IMR-90 (cell line): ENCODE results near the gene PTCD1. TPM values are rescaled to one million over a fixed set of nuclear protein-coding genes. Genes with fewer than 3 reads are reported as not detected.

Experiments
- ATAC-seq: fragments of 200-7000 bp; cut with Tn5 transposase; 2 replicates; pipeline ENCODE4 v1.9.1; 2020; ENCODE audit warnings: low read depth, mild to moderate bottlenecking, moderate library complexity
- BruUV-seq: library from RNA; stranded (reverse); fragments of 400-500 nt; replicated peaks from 2 replicates; lab custom pipeline; 2021; lab: Mats Ljungman, UMichigan
- CTCF ChIA-PET: fragments of 300-600 bp; formaldehyde crosslinking; extraction: SDS; loops from one replicate; lab custom pipeline; 2021; ENCODE audit warnings: antibody characterized with exemption; lab: Yijun Ruan, JAX
- POLR2A ChIA-PET: fragments of 300-600 bp; sonication (Branson Sonifier 250); formaldehyde crosslinking; loops from one replicate; lab custom pipeline; 2022; ENCODE audit warnings: antibody characterized with exemption; ENCODE audit not compliant: unreplicated experiment; lab: Charles Lee
- DNase-seq: peaks from one replicate; pipeline ENCODE4 v3.0.0; 2013
- H2AFZ ChIP-seq: replicated peaks from 2 replicates; pipeline ENCODE3; 2013; ENCODE audit warnings: low read length, mild to moderate bottlenecking; ENCODE audit not compliant: poor library complexity
- H2AK5ac ChIP-seq: 2 replicates; pipeline ENCODE4 v1.6.1; 2013; ENCODE audit warnings: low read depth, low read length, inconsistent platforms
- H2AK9ac ChIP-seq: replicated peaks from 2 replicates; pipeline ENCODE3; 2013; ENCODE audit warnings: mild to moderate bottlenecking, low read depth, low read length, moderate library complexity; ENCODE audit not compliant: poor library complexity
- H2BK120ac ChIP-seq: 2 replicates; pipeline ENCODE4 v1.6.1; 2013; ENCODE audit warnings: low read depth, low read length, inconsistent platforms
- H2BK15ac ChIP-seq: 3 replicates; pipeline ENCODE4 v1.6.1; 2013; ENCODE audit warnings: low read depth, low read length, inconsistent platforms
- H2BK20ac ChIP-seq: 2 replicates; pipeline ENCODE4 v1.6.1; 2013; ENCODE audit warnings: low read depth, mild to moderate bottlenecking, inconsistent platforms, low read length, moderate library complexity
- H2BK5ac ChIP-seq: 2 replicates; pipeline ENCODE4 v1.6.1; 2013; ENCODE audit warnings: mild to moderate bottlenecking, low read depth, low read length, inconsistent platforms; ENCODE audit not compliant: poor library complexity, severe bottlenecking
- H3K14ac ChIP-seq: replicated peaks from 2 replicates; pipeline ENCODE4 v1.6.1; 2013; ENCODE audit warnings: low read depth, low read length, inconsistent platforms
- H3K18ac ChIP-seq: 2 replicates; pipeline ENCODE4 v1.6.1; 2013; ENCODE audit warnings: low read depth, low read length, control low read depth
- H3K23ac ChIP-seq: 2 replicates; pipeline ENCODE4 v1.6.1; 2013; ENCODE audit warnings: low read depth, low read length, inconsistent platforms
- H3K27ac ChIP-seq: 2 replicates; pipeline ENCODE4 v1.5.1; 2013; ENCODE audit warnings: mild to moderate bottlenecking, control low read depth, low read length; ENCODE audit not compliant: insufficient read depth
- H3K27me3 ChIP-seq: 2 replicates; pipeline ENCODE4 v1.6.1; 2013; ENCODE audit warnings: low read length; ENCODE audit not compliant: control insufficient read depth, insufficient read depth
- H3K36me3 ChIP-seq: 2 replicates; pipeline ENCODE4 v1.6.1; 2013; ENCODE audit warnings: low read length, mixed read lengths; ENCODE audit not compliant: control insufficient read depth, insufficient read depth
- H3K4ac ChIP-seq: 2 replicates; pipeline ENCODE4 v1.6.1; 2013; ENCODE audit warnings: low read depth, low read length, inconsistent platforms
- H3K4me1 ChIP-seq: 2 replicates; pipeline ENCODE4 v1.6.1; 2013; ENCODE audit warnings: low read length, mixed read lengths; ENCODE audit not compliant: control insufficient read depth, insufficient read depth
- H3K4me2 ChIP-seq: 2 replicates; pipeline ENCODE4 v1.6.1; 2013; ENCODE audit warnings: low read depth, mild to moderate bottlenecking, control low read depth, low read length, moderate library complexity
- H3K4me3 ChIP-seq: 2 replicates; pipeline ENCODE4 v1.5.1; 2013; ENCODE audit warnings: low read depth, mild to moderate bottlenecking, control low read depth, low read length, moderate library complexity; ENCODE audit not compliant: insufficient read depth
- H3K56ac ChIP-seq: 2 replicates; pipeline ENCODE4 v1.6.1; 2013; ENCODE audit warnings: low read length, inconsistent platforms; ENCODE audit not compliant: insufficient read depth; ENCODE audit errors: extremely low read depth
- H3K79me1 ChIP-seq, 2 experiments: 2 replicates each; pipeline ENCODE4 v1.6.1; 2013; ENCODE audit warnings: low read length in 2 of 2, inconsistent platforms in 1 of 2, low read depth in 1 of 2
- H3K9ac ChIP-seq: 2 replicates; pipeline ENCODE4 v1.6.1; 2013; ENCODE audit warnings: low read depth, low read length, control low read depth
- H3K9me1 ChIP-seq: 2 replicates; pipeline ENCODE4 v1.6.1; 2013; ENCODE audit warnings: low read length, inconsistent platforms; ENCODE audit not compliant: insufficient read depth
- H3K9me3 ChIP-seq: 2 replicates; pipeline ENCODE4 v1.6.1; 2013; ENCODE audit warnings: low read length; ENCODE audit not compliant: control insufficient read depth, insufficient read depth
- H4K20me1 ChIP-seq: 2 replicates; pipeline ENCODE4 v1.6.1; 2013; ENCODE audit warnings: low read length, inconsistent platforms; ENCODE audit not compliant: insufficient read depth
- H4K5ac ChIP-seq: 2 replicates; pipeline ENCODE4 v1.6.1; 2013; ENCODE audit warnings: mild to moderate bottlenecking, low read depth, low read length, control low read depth
- H4K8ac ChIP-seq, 2 experiments: 2 replicates each; pipeline ENCODE4 v1.6.1; 2013; ENCODE audit warnings: low read depth in 2 of 2, low read length in 2 of 2, control low read depth in 1 of 2, inconsistent platforms in 1 of 2
- H4K91ac ChIP-seq: 2 replicates; pipeline ENCODE4 v1.6.1; 2013; ENCODE audit warnings: low read depth, low read length, inconsistent platforms; ENCODE audit not compliant: insufficient read depth
- BHLHE40 ChIP-seq: fragments of 150-350 bp; IDR thresholded peaks from 2 replicates; pipeline ENCODE4 v1.6.1; 2016; ENCODE audit warnings: mild to moderate bottlenecking, low read depth, low read length
- CEBPB ChIP-seq: IDR thresholded peaks from 2 replicates; pipeline ENCODE4 v1.6.1; 2012; ENCODE audit warnings: low read depth, low read length, improper control_type of control experiment
- CHD1 ChIP-seq: IDR thresholded peaks from 2 replicates; pipeline ENCODE4 v1.6.1; 2012; ENCODE audit warnings: low read depth, low read length, improper control_type of control experiment
- MAFK ChIP-seq: IDR thresholded peaks from 2 replicates; pipeline ENCODE4 v1.6.1; 2012; ENCODE audit warnings: low read depth, low read length, improper control_type of control experiment
- MAZ ChIP-seq: IDR thresholded peaks from 2 replicates; pipeline ENCODE4 v1.6.1; 2012; ENCODE audit warnings: low read depth, mild to moderate bottlenecking, low read length, improper control_type of control experiment, moderate library complexity, borderline replicate concordance
- MXI1 ChIP-seq: IDR thresholded peaks from 2 replicates; pipeline ENCODE4 v1.6.1; 2012; ENCODE audit warnings: low read depth, mild to moderate bottlenecking, low read length, moderate library complexity, borderline replicate concordance
- NFE2L2 ChIP-seq: fragments of 150-350 bp; IDR thresholded peaks from 2 replicates; pipeline ENCODE4 v1.6.1; 2016; ENCODE audit warnings: low read depth, mild to moderate bottlenecking, low read length
- POLR2A ChIP-seq: IDR thresholded peaks from 2 replicates; pipeline ENCODE4 v1.6.1; 2012; ENCODE audit warnings: mild to moderate bottlenecking, low read depth, low read length
- RAD21 ChIP-seq: IDR thresholded peaks from 2 replicates; pipeline ENCODE4 v1.6.1; 2012; ENCODE audit warnings: low read length, improper control_type of control experiment
- RFX5 ChIP-seq: IDR thresholded peaks from 2 replicates; pipeline ENCODE4 v1.8.0; 2012; ENCODE audit warnings: low read depth, mild to moderate bottlenecking, low read length, moderate library complexity
- SMC3 ChIP-seq: fragments of 150-350 bp; IDR thresholded peaks from 2 replicates; pipeline ENCODE4 v1.6.1; 2016; ENCODE audit warnings: low read depth, mild to moderate bottlenecking, antibody characterized with exemption, low read length, moderate library complexity
- WGBS, 2 experiments: methylation state at CpG; one replicate each; pipeline versions ENCODE4 v1.1.5 to v1.1.7; 2013; ENCODE audit warnings: missing lambda C conversion rate in 2 of 2; ENCODE audit not compliant: insufficient read length in 1 of 2; ENCODE audit errors: extremely low coverage in 2 of 2; 5-methylcytosine and 5-hydroxymethylcytosine counted together
- dilution Hi-C: fragments of 300-500 bp; cut with HindIII; formaldehyde crosslinking; loops from one replicate; pipeline ENCODE4 v1.14.3; 2018; ENCODE audit warnings: low sequenced_read_pairs; ENCODE audit not compliant: unreplicated experiment
- in situ Hi-C: fragments of 300-500 bp; cut with MboI; formaldehyde crosslinking; loops from 3 replicates; pipeline ENCODE4 v1.14.3; 2019; ENCODE audit warnings: low sequenced_read_pairs, inconsistent platforms, mixed read lengths
- intact Hi-C: fragments of 100-400 bp; cut with micrococcal nuclease; formaldehyde crosslinking; loops from 2 replicates; pipeline ENCODE4 v1.10.0; 2022
- polyA plus RNA-seq, 3 experiments: library from polyadenylated mRNA; depleted of rRNA; stranded (reverse); fragments of >200 nt; gene quantifications; 2 replicates each; pipeline ENCODE4 v1.2.3, GENCODE V29; 2012; ENCODE audit warnings: low replicate concordance in 1 of 3
- total RNA-seq: library from RNA; depleted of rRNA; stranded (reverse); fragments of >200 nt; gene quantifications from 2 replicates; pipeline ENCODE4 v1.2.3, GENCODE V29; 2012
- TF ChIP-seq, protein P1 (sequence below): fragments of 150-350 bp; IDR thresholded peaks from 2 replicates; pipeline ENCODE4 v1.6.1; 2017; ENCODE audit warnings: mild to moderate bottlenecking, antibody characterized with exemption, low read length, low read depth
- TF ChIP-seq, protein P2 (sequence below): conservative IDR thresholded peaks from 2 replicates; pipeline ENCODE4 v1.5.1; 2012; ENCODE audit warnings: mild to moderate bottlenecking, low read depth, low read length, improper control_type of control experiment
- TF ChIP-seq, protein P3 (sequence below): fragments of 150-350 bp; IDR thresholded peaks from 2 replicates; pipeline ENCODE4 v1.6.1; 2016; ENCODE audit warnings: low read depth, mild to moderate bottlenecking, low read length, moderate library complexity, borderline replicate concordance

Gene PTCD1
- total and polyA plus RNA-seq, 2 of the 4 experiments (the other 2 are of a cell fraction) = 2.2 to 4.0 TPM

DNA sequence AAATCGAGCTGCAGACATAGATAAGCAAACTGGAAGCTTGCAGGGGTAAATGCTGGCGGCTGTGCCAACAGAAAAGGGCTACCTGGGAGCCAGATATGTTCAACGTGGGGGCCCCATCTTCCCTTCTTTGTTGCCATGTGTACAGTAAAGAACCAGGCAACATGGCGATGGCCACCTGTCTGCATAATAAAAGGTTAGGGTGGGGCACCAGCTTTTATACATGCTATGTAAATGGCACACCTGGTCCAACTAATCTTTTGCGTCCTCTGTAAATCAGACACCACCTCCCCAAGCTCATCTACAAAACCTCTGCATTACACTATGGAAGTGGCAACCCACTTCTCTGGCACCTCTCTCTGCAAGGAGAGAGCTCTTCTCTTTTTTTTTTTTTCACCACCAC, 16.0 kb downstream of the PTCD1 start:
- in situ Hi-C loops = no loop called here
- H3K9me1 ChIP-seq = no peaks in the 10 kb centered on the region
- no peak overlapping the region for H4K8ac ChIP-seq
- no peak overlapping the region for H3K18ac ChIP-seq
- no peaks in the 10 kb centered on the region for H3K4me1 ChIP-seq
- H4K5ac ChIP-seq = no peak overlapping the region
- CTCF ChIA-PET = no interaction called here
- H4K91ac ChIP-seq = no peak overlapping the region
- no peak overlapping the region for H3K9ac ChIP-seq
- no peak overlapping the region for H3K56ac ChIP-seq
- H3K9me3 ChIP-seq = no peaks in the 10 kb centered on the region
- H3K14ac ChIP-seq = no peak overlapping the region
- WGBS, 2 experiments = no CpG with 5 or more reads among the region's 5 CpGs
- H3K4me3 ChIP-seq = no peak overlapping the region
- no peak overlapping the region for H3K23ac ChIP-seq
- H3K27ac ChIP-seq = no peak overlapping the region
- H2BK15ac ChIP-seq = no peak overlapping the region
- no peak overlapping the region for H2BK5ac ChIP-seq
- H2BK20ac ChIP-seq = no peak overlapping the region
- H2AK9ac ChIP-seq = no peak overlapping the region
- H2AK5ac ChIP-seq = no peak overlapping the region
- peaks cover 11% of the 10 kb centered on the region for H4K20me1 ChIP-seq
- no peak for ATAC-seq
- POLR2A ChIA-PET = no interaction called here
- H3K36me3 ChIP-seq = peaks cover 59% of the 10 kb centered on the region
- no peak overlapping the region for H2AFZ ChIP-seq
- H3K79me1 ChIP-seq = peaks cover 0 to 9% of the 10 kb centered on the region in 2 experiments
- DNase-seq = no peak
- intact Hi-C loops = no loop called here
- BruUV-seq = no TSS peak
- dilution Hi-C loops = no loop called here
- H3K27me3 ChIP-seq = no peaks in the 10 kb centered on the region
- no peak for TF ChIP-seq MAFK
- TF ChIP-seq, protein P1, sequence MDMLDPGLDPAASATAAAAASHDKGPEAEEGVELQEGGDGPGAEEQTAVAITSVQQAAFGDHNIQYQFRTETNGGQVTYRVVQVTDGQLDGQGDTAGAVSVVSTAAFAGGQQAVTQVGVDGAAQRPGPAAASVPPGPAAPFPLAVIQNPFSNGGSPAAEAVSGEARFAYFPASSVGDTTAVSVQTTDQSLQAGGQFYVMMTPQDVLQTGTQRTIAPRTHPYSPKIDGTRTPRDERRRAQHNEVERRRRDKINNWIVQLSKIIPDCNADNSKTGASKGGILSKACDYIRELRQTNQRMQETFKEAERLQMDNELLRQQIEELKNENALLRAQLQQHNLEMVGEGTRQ = no peak
- TF ChIP-seq, protein P2, sequence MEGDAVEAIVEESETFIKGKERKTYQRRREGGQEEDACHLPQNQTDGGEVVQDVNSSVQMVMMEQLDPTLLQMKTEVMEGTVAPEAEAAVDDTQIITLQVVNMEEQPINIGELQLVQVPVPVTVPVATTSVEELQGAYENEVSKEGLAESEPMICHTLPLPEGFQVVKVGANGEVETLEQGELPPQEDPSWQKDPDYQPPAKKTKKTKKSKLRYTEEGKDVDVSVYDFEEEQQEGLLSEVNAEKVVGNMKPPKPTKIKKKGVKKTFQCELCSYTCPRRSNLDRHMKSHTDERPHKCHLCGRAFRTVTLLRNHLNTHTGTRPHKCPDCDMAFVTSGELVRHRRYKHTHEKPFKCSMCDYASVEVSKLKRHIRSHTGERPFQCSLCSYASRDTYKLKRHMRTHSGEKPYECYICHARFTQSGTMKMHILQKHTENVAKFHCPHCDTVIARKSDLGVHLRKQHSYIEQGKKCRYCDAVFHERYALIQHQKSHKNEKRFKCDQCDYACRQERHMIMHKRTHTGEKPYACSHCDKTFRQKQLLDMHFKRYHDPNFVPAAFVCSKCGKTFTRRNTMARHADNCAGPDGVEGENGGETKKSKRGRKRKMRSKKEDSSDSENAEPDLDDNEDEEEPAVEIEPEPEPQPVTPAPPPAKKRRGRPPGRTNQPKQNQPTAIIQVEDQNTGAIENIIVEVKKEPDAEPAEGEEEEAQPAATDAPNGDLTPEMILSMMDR = no peak
- no peak for TF ChIP-seq BHLHE40
- no peak for TF ChIP-seq CHD1
- TF ChIP-seq MXI1 = no peak
- TF ChIP-seq POLR2A = no peak
- TF ChIP-seq MAZ = no peak
- TF ChIP-seq RFX5 = no peak
- TF ChIP-seq SMC3 = no peak
- no peak for TF ChIP-seq RAD21
- no peak for TF ChIP-seq CEBPB
- no peak for TF ChIP-seq NFE2L2
- TF ChIP-seq, protein P3, sequence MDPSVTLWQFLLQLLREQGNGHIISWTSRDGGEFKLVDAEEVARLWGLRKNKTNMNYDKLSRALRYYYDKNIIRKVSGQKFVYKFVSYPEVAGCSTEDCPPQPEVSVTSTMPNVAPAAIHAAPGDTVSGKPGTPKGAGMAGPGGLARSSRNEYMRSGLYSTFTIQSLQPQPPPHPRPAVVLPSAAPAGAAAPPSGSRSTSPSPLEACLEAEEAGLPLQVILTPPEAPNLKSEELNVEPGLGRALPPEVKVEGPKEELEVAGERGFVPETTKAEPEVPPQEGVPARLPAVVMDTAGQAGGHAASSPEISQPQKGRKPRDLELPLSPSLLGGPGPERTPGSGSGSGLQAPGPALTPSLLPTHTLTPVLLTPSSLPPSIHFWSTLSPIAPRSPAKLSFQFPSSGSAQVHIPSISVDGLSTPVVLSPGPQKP = no peak
- H3K4me2 ChIP-seq = no peak overlapping the region
- no peak overlapping the region for H3K4ac ChIP-seq
- no peak overlapping the region for H2BK120ac ChIP-seq
